Sigmoid colon (tissue), 4 donors: ENCODE results near the gene RNF224.

ENCODE experiments used
- EP300 ChIP-seq, 4 donors: sonication (generic); formaldehyde crosslinking; IDR thresholded peaks; one replicate each; pipeline ENCODE4 v1.6.1; 2017; ENCODE audit warnings: antibody characterized with exemption in 4 of 4
- POLR2A ChIP-seq, 2 donors: fragments of 450-650 bp; IDR thresholded peaks; one replicate each; pipeline ENCODE4 v1.6.1; 2016; ENCODE audit warnings: antibody characterized with exemption in 2 of 2, mild to moderate bottlenecking in 2 of 2, moderate library complexity in 2 of 2
- POLR2AphosphoS5 ChIP-seq, 4 donors: sonication (generic); formaldehyde crosslinking; IDR thresholded peaks; one replicate each; pipeline ENCODE4 v1.6.1; 2017; ENCODE audit warnings: antibody characterized with exemption in 4 of 4
- TF ChIP-seq, protein P1 (sequence below), 4 experiments: fragments of 450-650 bp in 3 of 4; fragments of 200-600 bp in 1 of 4; IDR thresholded peaks; one replicate each; pipeline ENCODE4 v1.5.1; 2016 to 2019; ENCODE audit warnings: antibody characterized with exemption in 4 of 4, mild to moderate bottlenecking in 3 of 4, moderate library complexity in 2 of 4

DNA sequence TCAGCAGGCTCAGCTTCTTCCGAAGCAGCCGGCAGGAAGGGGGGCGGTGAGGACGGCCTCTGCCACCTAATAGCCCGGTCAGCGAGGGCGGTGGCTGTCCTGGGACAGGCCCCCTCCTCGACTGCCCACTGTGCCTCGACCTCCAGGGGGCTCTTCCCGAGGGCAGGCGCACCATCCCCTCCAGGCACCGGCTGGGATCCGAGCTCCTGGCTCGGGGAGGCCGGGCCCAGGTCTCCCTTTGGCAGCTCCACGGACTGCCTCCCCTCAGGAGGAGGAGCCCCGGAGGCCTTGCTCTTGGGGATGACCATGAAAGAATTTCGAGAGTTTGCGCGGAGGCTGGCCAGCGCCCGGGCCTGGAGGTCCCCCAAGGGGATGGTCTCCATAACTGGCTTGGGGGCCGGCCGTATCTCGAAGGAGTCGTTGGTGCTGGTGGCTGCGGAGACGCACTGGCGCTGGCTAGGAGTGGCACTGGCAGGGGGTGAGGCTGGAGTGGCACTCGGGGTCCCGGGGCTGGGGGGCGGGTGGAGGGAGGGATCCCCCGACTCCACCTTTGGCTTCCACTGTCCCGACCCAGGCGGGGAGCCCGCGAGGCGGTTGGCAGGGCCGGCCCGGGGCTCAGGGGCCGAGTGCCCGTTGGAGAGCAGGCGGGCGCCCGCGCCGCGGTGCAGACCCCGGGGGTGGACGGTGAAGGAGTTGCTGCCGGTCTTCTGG is 27.7 kb upstream of the RNF224 start:
- TF ChIP-seq, protein P1, sequence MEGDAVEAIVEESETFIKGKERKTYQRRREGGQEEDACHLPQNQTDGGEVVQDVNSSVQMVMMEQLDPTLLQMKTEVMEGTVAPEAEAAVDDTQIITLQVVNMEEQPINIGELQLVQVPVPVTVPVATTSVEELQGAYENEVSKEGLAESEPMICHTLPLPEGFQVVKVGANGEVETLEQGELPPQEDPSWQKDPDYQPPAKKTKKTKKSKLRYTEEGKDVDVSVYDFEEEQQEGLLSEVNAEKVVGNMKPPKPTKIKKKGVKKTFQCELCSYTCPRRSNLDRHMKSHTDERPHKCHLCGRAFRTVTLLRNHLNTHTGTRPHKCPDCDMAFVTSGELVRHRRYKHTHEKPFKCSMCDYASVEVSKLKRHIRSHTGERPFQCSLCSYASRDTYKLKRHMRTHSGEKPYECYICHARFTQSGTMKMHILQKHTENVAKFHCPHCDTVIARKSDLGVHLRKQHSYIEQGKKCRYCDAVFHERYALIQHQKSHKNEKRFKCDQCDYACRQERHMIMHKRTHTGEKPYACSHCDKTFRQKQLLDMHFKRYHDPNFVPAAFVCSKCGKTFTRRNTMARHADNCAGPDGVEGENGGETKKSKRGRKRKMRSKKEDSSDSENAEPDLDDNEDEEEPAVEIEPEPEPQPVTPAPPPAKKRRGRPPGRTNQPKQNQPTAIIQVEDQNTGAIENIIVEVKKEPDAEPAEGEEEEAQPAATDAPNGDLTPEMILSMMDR (IDR thresholded peaks at IDR 0.05), result no peak
- TF ChIP-seq POLR2AphosphoS5 (IDR thresholded peaks at IDR 0.05) (no peak), POLR2A (IDR thresholded peaks at IDR 0.05) (no peak), EP300 (IDR thresholded peaks at IDR 0.05) (no peak)
